AG09309 (cell line): ENCODE results near the gene SPSB3.

ENCODE experiments used
- DNase-seq: peaks from one replicate; pipeline ENCODE4 v3.0.0-alpha.2; 2010; ENCODE audit warnings: low read depth
- H3K4me3 ChIP-seq: 2 replicates; pipeline ENCODE4 v1.5.1; 2011; ENCODE audit warnings: mild to moderate bottlenecking, low read depth, low read length, moderate library complexity; ENCODE audit not compliant: control insufficient read depth
- TF ChIP-seq, protein P1 (sequence below): IDR thresholded peaks from 2 replicates; pipeline ENCODE4 v1.5.1; 2011; ENCODE audit warnings: mild to moderate bottlenecking, low read depth, low read length, inconsistent platforms; ENCODE audit not compliant: insufficient read depth, control insufficient read depth; ENCODE audit errors: missing control alignments

Gene SPSB3

DNA sequence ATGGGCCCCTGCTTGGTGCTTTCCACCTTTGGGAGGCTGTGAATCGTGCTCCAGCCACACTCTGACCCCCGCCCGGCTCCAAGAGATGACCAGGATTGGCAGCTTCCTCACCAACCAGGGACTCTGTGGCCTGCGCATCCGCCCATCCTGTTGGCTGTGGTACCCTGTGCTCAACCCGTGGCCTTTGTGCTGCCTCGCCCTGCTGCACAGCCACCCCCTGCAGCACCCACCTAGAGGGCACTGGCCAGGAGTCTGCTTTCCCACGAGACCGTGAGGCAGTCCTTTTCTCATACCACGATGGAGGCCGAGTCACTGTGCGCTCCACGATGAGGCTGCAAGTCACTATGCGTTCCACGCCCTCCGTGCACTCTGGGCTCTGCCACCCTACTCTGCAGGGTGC lies 30.4 kb downstream of the SPSB3 start:
- no peak for DNase-seq
- TF ChIP-seq, protein P1, sequence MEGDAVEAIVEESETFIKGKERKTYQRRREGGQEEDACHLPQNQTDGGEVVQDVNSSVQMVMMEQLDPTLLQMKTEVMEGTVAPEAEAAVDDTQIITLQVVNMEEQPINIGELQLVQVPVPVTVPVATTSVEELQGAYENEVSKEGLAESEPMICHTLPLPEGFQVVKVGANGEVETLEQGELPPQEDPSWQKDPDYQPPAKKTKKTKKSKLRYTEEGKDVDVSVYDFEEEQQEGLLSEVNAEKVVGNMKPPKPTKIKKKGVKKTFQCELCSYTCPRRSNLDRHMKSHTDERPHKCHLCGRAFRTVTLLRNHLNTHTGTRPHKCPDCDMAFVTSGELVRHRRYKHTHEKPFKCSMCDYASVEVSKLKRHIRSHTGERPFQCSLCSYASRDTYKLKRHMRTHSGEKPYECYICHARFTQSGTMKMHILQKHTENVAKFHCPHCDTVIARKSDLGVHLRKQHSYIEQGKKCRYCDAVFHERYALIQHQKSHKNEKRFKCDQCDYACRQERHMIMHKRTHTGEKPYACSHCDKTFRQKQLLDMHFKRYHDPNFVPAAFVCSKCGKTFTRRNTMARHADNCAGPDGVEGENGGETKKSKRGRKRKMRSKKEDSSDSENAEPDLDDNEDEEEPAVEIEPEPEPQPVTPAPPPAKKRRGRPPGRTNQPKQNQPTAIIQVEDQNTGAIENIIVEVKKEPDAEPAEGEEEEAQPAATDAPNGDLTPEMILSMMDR = no peak
- no peak overlapping the region for H3K4me3 ChIP-seq

DNA sequence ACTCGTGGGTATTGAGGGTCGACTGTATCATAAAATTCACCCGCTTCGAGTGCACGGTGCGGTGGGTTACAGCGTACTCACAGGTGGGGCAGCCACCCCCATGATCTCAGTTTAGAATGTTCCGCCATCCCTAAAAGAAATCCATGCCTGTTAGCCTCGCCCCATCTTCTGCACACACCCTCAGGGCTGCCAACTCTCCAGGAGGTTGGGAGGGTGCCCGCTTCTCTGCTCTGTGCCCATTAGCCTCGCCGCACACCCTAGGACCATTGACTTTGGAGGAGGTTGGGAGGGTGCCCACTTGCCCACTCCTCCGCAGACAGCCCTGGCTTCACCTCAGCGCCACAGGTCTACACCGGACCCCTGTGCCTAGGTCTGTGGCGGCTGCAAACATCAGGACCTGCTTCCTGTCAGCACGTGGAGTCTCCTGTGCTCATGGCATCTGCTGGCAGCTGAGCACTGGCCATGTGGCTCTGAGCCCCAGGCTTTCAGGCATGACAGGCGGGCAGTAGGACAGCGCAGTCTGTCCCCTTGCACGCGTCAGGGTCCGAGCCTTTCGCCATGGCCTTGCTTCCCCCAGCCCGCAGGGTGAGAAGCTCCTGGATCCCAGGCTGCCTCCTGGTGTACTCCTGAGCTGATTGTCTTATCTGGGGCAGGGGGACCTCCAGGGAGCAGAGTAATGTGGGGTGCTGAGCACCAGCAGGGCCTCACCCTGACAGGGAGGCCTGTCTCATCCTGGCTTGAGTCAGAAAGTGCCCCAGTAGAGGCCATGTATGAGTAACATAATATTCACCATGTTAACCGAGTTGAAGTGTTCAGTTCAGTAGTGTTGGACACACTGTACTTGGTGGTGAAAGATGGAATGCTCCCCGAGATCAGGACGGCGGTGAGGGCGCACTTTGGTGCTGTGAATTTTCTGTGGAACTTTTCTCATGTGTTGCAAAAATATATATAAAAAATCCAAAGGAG lies 32.9 kb downstream of the SPSB3 start:
- no peak for DNase-seq
- no peak overlapping the region for H3K4me3 ChIP-seq
- TF ChIP-seq, protein P1 = no peak

DNA sequence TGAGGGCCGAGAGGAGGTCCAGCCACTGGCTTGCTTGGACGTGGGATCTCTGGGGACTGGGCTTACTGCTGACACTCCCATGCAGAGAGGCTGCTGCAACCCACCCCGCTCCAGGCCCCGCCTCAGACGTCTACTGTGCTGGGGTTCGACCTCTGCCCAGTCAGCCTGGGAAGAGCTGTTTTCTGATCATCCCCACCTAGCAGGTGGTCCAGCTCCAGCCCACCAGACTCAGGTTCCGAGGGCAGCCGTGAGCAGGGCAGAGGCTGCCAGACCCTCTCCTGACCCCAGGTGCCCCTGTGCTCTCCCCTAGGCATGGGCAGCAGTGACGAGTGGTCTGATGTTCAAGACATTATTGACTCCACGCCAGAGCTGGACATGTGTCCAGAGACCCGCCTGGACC lies 34.4 kb downstream of the SPSB3 start:
- TF ChIP-seq, protein P1 = no peak
- H3K4me3 ChIP-seq = no peak overlapping the region
- no peak for DNase-seq

DNA sequence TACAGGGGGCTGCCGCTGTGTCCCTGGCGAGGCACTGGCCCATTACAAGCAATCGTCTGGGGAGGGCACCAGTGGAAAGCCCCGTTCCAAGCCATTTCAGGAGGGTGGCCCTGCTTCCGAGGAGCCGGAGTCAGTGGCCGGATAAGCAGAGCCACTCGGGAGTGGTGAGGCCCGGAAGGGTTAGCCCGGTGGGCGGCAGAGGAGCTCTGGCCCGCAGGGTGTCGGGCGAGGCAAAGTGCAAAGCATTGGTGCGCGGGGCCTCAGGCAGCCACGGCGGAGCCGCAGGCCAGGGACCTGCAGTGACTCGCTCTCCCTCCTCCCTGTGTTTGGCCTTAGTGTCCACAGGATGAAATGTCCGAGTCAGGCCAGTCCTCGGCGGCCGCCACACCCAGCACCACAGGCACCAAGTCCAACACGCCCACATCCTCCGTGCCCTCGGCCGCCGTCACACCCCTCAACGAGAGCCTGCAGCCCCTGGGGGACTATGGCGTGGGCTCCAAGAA lies 35.6 kb downstream of the SPSB3 start:
- TF ChIP-seq, protein P1 = no peak

DNA sequence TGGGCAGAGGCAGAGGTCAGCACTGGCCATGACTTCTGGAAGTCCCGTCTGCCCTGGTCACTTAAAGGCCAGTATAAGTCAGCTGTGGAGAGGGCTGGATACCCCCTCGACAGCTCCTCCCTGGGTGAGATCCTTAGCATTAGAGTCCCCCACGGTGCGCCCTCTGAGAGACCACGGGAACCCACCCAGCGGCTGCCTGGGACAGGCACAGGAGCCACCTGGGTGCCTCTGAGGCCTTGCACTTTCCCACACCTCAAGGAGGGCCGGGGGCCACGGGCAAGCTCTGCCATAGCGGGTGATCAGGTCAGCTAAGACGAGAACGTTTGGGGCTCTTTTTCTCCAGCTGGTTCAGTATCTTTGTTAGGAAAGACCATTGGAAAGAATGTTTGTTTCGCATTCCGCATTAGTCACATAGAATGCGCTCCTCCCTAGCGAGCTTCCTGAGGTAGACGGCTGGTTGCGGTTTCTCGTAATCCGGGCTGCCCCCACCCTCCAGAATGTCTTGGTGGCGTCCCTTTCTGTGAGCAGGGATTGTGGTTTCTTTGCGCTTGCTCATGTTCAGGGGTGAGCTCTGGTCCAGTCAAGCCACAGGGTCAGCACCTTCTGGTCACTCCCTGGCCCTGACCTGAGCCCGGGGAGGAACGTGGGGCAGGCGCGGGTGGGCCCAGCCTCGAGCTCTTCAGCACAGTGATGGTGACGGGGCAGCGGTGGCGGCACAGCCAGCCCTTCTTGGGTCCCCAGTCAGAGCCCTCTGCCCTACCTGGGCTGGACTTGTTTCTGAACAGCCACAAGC lies 36.3 kb downstream of the SPSB3 start:
- TF ChIP-seq, protein P1 = no peak
- DNase-seq = no peak
- H3K4me3 ChIP-seq = no peak overlapping the region

More for the DNA sequence above, 35.6 kb downstream of the SPSB3 start:
- no peak overlapping the region for H3K4me3 ChIP-seq
- no peak for DNase-seq

DNA sequence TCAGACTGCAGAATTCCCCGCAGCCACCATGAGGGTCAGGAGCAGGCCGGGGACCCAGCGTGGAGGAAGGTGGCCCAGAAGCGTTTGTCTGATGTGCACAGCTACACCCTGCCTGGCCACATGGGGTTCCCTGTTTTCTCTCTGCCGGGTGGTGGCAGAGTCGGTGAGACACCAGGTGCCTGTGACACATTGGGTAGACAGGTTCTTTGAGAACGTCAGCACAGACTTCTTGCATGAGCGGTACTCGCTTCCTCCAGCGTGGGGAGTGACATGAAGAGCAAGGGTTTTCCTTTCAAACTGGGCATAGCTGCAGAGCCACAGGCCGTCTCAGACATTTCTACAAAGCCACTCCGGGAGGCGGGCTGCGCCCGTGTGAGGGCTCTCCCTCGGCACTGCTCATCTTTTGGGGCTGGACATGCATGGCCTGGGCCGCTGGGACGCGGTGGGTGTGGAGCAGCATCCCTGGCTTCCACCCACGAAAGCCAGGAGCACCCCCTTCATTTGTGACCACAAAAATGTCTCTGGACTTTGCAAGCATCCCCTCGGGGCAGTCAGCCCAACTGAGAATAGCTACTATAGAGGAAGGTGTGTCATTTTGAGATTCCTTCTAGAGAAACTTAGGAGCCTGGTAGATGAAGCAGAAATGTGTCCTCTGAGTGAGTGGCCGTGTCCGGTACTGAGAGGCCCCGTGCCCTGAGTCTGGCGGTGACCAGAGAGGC lies 37.0 kb downstream of the SPSB3 start:
- TF ChIP-seq, protein P1 = no peak
- no peak overlapping the region for H3K4me3 ChIP-seq
- peak; percentile 29 for DNase-seq
